ENCODE measurements around the gene VASH2.

Gene VASH2

GRCh38 chr1:213032651-213033050, 82.3 kb downstream of the VASH2 start:
- no peak for TF ChIP-seq CTCF (IDR thresholded peaks at IDR 0.05; ENCODE audit: insufficient read depth, low read depth, low read length, missing control alignments)
- no peak for DNase-seq (ENCODE audit: low read depth)

GRCh38 chr1:213034713-213035112, 84.4 kb downstream of the VASH2 start:
- no peak for DNase-seq (ENCODE audit: low read depth)
- no peak for TF ChIP-seq CTCF (IDR thresholded peaks at IDR 0.05; ENCODE audit: insufficient read depth, low read depth, low read length, missing control alignments)

More at GRCh38 chr1:213032651-213033050, 82.3 kb downstream of the VASH2 start:
- H3K4me3 ChIP-seq (ENCODE audit: low read length): no peak overlapping the region

GRCh38 chr1:213035573-213035972, 85.2 kb downstream of the VASH2 start:
- DNase-seq (ENCODE audit: low read depth): no peak
- TF ChIP-seq CTCF (IDR thresholded peaks at IDR 0.05; ENCODE audit: insufficient read depth, low read depth, low read length, missing control alignments): no peak
- H3K4me3 ChIP-seq (ENCODE audit: low read length): no peak overlapping the region

More at GRCh38 chr1:213034713-213035112, 84.4 kb downstream of the VASH2 start:
- H3K4me3 ChIP-seq (ENCODE audit: low read length): no peak overlapping the region

All from epithelial cell of esophagus (primary cell).